H54 (cell line): ENCODE data around the gene DCAF8.

Experiments
- DNase-seq: peaks from one replicate; pipeline ENCODE4 v3.0.0; 2011; ENCODE audit warnings: low spot score, mixed read lengths; ENCODE audit not compliant: insufficient read length
- FAIRE-seq: peaks from 3 replicates; lab custom pipeline; 2011; peaks lifted over from hg19 to GRCh38; lab: Jason Lieb, UNC
- POLR2A ChIP-seq: IDR thresholded peaks from 2 replicates; pipeline ENCODE4 v1.6.1; 2011; ENCODE audit warnings: low read depth, mild to moderate bottlenecking, low read length

DCAF8 gene

DNA sequence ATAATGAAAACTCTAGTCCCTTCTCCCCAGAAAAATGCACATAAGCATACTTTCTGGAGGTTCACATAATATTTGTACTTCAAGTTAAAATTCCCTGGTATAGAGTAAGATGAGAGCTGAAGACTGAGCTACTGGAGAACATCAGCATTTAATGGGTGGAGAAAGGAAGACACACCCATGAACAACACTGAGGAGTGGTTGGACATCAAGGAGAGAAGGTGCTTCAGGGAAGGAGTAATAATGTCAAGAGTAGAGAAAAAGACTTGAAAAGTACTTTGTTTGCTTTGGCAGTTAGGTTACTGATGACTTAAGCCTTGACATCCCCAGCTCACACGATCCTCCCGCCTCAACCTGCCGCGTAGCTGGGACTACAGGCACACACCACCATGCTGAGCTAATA lies 35.3 kb downstream of the DCAF8 start:
- TF ChIP-seq POLR2A, result no peak
- DNase-seq, result no peak

DNA sequence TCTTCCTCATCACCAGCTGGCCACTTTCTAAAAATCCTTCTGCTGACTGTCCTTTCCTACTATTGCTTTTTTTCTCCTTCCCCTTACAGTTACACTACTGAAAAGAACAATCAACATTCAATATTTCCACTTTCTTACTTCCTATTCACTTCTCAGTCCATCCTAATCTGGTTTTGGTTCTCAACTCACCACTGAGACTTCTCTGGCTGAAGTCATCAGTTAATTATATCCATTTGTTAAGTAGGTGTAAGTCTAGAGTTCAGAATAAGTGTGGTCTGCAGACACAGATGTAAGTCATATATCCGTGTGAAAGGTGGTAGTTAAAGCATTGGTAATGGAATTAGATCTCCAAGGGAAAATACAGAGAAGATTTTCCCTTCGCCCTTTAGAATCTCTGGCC lies 35.7 kb downstream of the DCAF8 start:
- DNase-seq (no peak), FAIRE-seq (no peak)
- no peak for TF ChIP-seq POLR2A

More for the DNA sequence above, 35.3 kb downstream of the DCAF8 start:
- FAIRE-seq, result no peak

DNA sequence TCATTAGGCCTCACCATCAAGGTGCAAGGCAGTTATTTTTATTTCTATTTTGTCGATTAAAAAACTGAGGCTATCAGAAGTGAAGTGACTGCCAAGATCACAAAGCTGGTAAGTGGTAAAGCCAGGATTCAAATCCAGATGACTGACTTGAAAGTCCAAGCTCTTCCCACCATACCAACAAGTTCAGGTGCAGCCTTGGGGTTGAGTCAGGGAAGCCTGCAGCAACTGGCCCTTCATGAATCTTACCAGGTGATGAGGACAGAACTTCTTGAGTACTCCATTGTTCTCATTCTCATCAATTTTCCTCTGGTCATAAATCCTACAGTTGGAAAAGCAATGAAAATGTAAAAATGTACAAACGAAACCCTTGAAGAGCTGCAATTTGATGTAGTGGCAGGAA lies 37.0 kb downstream of the DCAF8 start:
- no peak for TF ChIP-seq POLR2A
- DNase-seq (no peak), FAIRE-seq (no peak)

DNA sequence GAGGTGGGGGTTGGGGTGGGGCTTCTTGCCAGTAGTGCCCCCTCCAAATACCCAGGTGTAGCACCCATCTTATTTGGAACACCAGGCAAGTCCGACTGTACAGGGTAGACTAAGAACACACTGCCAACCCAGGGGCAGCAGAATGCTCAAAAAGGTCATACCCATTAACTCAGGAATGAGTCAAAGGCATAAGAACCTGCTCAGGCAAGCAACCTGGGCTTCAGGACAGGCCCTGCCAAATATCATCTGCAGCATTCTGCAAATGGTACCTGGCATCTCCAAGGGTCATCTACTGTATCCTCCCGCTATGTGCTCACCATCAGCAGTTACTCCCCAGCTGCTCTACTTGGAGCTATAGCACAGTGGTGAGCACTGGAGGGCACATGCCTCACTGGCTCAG lies 37.7 kb downstream of the DCAF8 start:
- no peak for DNase-seq
- FAIRE-seq, result no peak
- no peak for TF ChIP-seq POLR2A

DNA sequence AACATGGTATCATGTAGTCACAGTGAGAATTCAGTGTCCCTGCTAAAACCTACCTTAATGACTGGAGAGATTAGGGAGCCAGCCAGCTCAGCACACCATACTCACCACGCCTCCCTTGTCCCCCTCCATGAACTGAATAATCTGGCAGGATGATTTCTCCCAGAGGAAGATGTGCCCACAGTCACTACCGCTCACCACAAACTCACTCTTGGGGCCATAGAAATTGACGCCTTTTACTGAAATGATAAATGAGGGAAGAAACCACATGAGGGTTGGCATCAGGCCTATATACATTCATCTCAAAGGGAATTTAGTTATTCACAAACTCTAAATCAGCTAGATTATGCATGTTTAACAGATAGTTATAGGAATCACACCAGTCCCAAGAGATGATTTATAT lies 39.8 kb downstream of the DCAF8 start:
- DNase-seq, result no peak
- FAIRE-seq, result no peak
- TF ChIP-seq POLR2A, result no peak

DNA sequence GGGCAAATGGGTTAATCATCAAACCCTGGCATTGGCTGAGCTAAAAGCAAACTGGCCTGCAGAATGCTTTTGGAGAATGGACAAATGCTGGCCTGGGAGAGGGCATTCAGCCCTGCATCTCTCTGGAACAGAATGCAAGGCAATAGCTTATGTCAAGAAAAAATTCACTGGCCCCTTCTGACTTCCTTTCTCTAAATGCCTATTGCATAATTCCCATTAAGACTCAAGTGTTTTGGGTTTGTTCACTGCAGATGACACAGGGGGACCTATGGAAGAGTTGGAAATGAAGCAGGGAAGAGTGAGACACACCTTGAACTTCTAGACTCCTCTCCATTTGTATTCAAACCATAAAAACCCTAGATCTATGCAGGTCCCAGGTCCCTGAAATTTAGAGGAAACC lies 41.3 kb downstream of the DCAF8 start:
- FAIRE-seq (no peak), DNase-seq (no peak)
- TF ChIP-seq POLR2A, result no peak

DNA sequence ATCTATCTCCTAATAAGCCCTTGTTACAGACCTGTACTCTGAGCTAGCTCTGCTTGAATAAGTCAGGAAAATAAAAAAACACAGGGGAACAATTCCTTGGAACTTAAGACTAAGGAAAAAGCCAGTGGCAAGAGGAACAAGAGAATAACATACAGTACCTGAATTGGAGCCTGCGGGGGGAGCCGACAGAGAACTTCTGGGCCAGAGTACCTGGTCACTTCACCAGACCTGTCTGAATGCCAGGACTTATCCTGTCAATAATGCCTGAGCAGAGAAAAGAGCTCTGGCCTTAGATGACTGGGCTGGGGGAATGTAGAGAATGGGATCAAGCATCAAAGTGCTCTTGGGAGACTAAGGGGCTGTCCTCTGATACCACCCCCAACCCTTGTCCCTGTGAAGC lies 42.0 kb downstream of the DCAF8 start:
- no peak for DNase-seq
- TF ChIP-seq POLR2A, result no peak
- FAIRE-seq, result no peak

DNA sequence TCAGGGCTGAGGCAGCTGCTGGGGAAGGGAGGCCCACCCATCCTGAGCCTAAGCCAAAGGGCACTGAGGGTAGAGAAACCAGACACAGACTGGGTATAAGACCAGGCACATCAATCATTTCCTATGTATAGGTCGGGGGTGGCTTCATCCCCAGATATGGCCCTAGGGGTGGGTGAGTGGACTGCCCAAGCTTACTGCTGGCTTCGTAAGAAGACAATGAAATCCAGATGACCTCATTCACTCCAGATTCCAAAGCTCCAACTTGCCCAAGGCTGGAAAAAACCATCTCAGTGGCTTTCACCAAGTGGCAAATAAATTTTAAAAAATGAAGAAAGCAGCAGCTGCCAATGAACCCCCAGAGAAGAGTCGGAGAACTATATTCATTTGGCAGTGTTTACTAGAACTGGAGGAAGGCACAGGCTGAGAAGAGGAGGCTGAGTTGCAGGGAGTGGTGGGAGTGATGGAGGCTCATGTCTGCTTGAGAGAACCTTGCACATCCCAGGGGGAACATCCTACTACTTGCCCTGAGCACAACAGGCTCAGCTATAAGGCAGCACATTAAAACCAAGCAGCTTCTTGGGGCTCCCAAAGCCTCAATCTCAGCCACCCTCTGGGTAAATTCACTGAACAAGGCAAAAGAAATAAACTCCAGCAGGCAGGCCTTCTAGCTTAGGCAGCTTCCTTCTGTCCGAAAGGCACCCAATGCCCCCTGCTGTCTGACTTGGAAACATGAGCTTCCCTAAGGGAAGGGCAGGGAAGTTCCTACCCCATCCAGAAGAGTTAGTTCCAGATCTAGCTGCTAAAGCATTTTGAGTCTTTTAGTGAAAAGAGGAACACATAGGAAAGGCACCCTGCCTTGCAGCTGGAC lies 43.1 kb downstream of the DCAF8 start:
- no peak for TF ChIP-seq POLR2A
- peak; percentile 67 for DNase-seq
- FAIRE-seq, result peak; percentile 48

DNA sequence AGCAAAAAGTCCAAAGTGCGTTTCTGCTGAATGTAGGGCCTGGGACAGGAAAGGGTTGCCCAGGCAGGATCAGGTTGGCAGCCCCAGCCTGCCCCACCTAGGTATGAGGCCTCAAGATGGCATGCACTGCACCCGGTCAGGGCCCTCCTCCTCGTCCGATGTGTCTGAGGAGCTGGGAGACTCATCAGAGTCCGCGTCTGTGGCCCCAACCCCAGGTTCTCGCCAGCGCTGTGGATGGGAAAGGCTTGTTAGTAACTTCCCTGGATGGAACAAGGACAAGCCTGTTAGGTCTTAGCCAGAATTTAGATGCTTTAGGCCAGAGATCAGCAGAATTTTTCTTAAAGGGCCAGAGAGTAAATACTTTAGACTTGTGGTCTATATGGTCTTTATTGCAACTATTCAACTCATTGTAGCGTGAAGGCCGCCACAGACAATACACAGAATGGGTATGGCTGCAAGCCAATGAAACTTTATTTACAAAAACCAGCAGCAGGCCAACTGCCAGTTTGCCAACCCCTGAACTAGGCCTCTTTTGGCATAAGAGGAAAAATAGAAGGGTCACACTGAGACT lies 44.8 kb downstream of the DCAF8 start:
- FAIRE-seq, result no peak
- TF ChIP-seq POLR2A, result no peak
- DNase-seq, result no peak

DNA sequence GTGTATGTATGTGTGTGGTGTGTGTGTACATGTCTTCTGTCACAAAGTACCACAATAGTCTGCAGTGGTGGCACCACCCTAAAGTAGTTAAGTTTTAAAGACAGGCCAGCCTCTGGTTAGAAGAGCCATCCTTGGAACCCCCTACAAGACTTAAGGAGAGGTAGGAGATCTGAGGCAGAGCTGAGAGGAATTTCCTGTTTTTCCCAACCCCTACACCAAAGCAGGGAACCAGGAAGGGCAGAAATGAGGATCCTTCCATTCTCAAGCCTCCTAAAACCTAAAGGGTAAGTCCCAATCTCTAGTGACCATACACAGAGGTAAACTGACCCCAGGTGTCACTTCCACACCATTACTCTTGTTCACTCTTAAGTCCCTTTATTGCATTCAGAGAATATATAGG lies 46.0 kb downstream of the DCAF8 start:
- FAIRE-seq (no peak), DNase-seq (no peak)
- TF ChIP-seq POLR2A, result no peak

DNA sequence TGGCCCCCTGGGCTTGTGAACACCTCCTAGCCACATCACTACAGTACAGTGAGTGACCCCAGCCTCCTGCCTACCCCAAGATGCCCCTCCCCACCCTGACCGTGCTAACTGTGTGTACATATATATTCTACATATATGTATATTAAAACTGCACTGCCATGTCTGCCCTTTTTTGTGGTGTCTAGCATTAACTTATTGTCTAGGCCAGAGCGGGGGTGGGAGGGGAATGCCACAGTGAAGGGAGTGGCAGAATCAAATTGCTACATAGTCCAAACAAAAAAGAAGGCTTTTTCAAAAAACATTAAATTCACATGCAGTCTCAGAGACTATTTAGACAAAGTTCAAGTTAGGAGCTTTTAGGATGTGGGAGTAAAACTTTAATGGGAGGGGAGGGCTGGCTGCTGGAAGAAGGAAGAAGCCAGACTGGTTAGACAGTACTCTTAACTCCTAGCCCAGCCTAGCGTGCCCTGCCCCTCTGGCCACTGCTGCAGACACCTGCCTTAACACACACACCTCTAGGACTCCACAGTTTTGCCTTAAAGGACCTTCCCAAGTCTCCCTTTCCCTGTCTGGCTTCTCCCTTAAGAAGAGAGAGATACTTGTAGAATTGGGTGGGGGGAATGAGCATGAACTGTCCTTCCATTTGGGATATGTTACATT lies 47.7 kb downstream of the DCAF8 start:
- no peak for TF ChIP-seq POLR2A
- FAIRE-seq (no peak), DNase-seq (no peak)

DNA sequence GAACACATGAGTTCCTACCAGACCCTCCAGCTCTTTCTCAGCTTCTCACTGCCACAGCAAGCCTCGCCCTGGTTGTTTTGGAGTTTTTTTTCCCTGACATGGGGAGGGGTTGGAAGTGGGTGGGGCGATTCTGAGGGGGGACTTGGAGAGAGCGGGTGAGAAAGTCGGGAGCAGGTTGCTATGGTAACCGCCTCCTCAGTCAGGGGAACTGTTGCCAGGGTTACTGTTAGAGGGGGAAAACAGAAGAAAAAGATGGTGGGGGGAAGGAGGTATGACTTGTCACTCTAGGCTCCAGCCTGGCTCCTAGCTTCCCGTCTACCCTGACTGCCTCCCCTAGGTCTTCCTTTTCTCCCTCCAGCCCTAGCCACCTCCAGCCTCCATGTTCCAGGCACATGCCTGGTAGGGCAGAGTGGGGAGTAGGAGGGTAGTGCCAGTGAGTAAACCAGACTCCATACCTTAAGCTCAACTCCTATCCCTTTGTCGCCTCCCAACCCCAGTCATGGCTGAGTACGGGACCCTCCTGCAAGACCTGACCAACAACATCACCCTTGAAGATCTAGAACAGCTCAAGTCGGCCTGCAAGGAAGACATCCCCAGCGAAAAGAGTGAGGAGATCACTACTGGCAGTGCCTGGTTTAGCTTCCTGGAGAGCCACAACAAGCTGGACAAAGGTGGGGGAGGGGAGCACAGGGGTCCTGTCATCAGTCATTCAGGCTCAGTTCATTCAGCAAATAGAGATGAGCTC lies 51.1 kb downstream of the DCAF8 start:
- FAIRE-seq (no peak), DNase-seq (no peak)
- no peak for TF ChIP-seq POLR2A

DNA sequence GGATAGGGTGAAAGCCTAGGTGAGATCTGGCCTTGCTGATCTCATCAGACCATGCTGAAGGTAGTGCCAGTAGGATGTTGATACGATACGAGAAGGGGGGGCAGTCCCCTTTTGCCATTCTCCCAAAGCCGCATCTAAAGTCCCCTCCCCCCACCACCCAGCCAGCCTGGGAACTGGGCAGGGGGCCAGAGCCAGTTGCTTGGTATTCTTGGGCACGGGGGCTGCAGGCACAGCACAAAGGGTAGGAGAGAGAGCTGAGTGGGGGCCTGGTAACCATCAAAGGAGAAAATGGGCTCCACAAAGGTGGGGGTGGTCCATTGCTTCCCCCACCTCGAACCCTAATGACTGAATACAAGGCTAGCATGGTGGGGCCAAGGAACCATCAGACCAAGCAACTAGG lies 51.8 kb downstream of the DCAF8 start:
- no peak for TF ChIP-seq POLR2A
- no peak for FAIRE-seq
- DNase-seq, result no peak
